HepG2 (cell line): Measurements from ENCODE around the gene HAO2. TPM values are rescaled to one million over a fixed set of nuclear protein-coding genes. Genes with fewer than 3 reads are reported as not detected.

Experiments
- ATF1 ChIP-seq: IDR thresholded peaks from 2 replicates; pipeline ENCODE4 v1.6.1; 2016; ENCODE audit warnings: mild to moderate bottlenecking, control low read depth
- BCL6 ChIP-seq: IDR thresholded peaks from 2 replicates; pipeline ENCODE4 v1.6.1; 2016; ENCODE audit warnings: missing genetic modification reagents, missing compliant biosample characterization
- ERF ChIP-seq: IDR thresholded peaks from 2 replicates; pipeline ENCODE4 v1.6.1; 2018; ENCODE audit warnings: missing biosample characterization, missing genetic modification reagents
- GLI4 ChIP-seq: sonication (generic); formaldehyde crosslinking; IDR thresholded peaks from 2 replicates; pipeline ENCODE4 v1.5.1; 2020; ENCODE audit warnings: missing genetic modification reagents, mild to moderate bottlenecking, moderate library complexity, borderline replicate concordance
- NFYC ChIP-seq: IDR thresholded peaks from 2 replicates; pipeline ENCODE4 v1.6.1; 2016; ENCODE audit warnings: missing genetic modification reagents, missing compliant biosample characterization
- PHF20 ChIP-seq: sonication (generic); formaldehyde crosslinking; IDR thresholded peaks from 2 replicates; pipeline ENCODE4 v1.5.0; 2020; ENCODE audit warnings: mild to moderate bottlenecking, missing genetic modification reagents
- RCOR2 ChIP-seq: IDR thresholded peaks from 2 replicates; pipeline ENCODE4 v1.6.1; 2016; ENCODE audit warnings: missing biosample characterization, missing genetic modification reagents
- RFX5 ChIP-seq: IDR thresholded peaks from 2 replicates; pipeline ENCODE4 v1.6.1; 2011; ENCODE audit warnings: low read depth, low read length, improper control_type of control experiment
- RORA ChIP-seq: sonication (generic); formaldehyde crosslinking; IDR thresholded peaks from 2 replicates; pipeline ENCODE4 v1.5.0; 2020; ENCODE audit warnings: mild to moderate bottlenecking, missing genetic modification reagents, moderate library complexity
- TMF1 ChIP-seq: sonication (generic); formaldehyde crosslinking; IDR thresholded peaks from 2 replicates; pipeline ENCODE4 v1.8.1; 2022; ENCODE audit warnings: low read depth, missing genetic modification reagents
- ZFP90 ChIP-seq: sonication (generic); formaldehyde crosslinking; IDR thresholded peaks from 2 replicates; pipeline ENCODE4 v1.8.0; 2022; ENCODE audit warnings: missing genetic modification reagents, mild to moderate bottlenecking, inconsistent platforms, borderline replicate concordance
- ZNF17 ChIP-seq: sonication (generic); formaldehyde crosslinking; IDR thresholded peaks from 2 replicates; pipeline ENCODE4 v1.5.0; 2020; ENCODE audit warnings: mild to moderate bottlenecking, missing genetic modification reagents
- ZNF432 ChIP-seq: sonication (generic); formaldehyde crosslinking; IDR thresholded peaks from 2 replicates; pipeline ENCODE4 v1.5.0; 2020; ENCODE audit warnings: missing genetic modification reagents, mild to moderate bottlenecking, borderline replicate concordance
- ZNF7 ChIP-seq: IDR thresholded peaks from 2 replicates; pipeline ENCODE4 v1.6.1; 2016; ENCODE audit warnings: missing biosample characterization, missing genetic modification reagents
- polyA plus RNA-seq, 8 experiments: library from polyadenylated mRNA; depleted of rRNA in 3 of 8; stranded (reverse) in 7 of 8; unstranded in 1 of 8; fragments of >200 nt; fragmentation: Illumina TruSeq in 4 of 8; extraction: Trizol in 4 of 8; gene quantifications; 2 replicates each; pipeline versions ENCODE4 v1.2.1 to v1.2.3, GENCODE V29; 2011 to 2016; ENCODE audit warnings: low read depth in 4 of 8, missing spikeins in 1 of 8, mixed read lengths in 1 of 8; ENCODE audit not compliant: insufficient read depth in 1 of 8
- total RNA-seq, 5 experiments: library from RNA; depleted of rRNA; stranded (reverse); fragments of >200 nt; fragmentation: Illumina TruSeq; extraction: Trizol; gene quantifications; 2 replicates each; pipeline ENCODE4 v1.2.3, GENCODE V29; 2016; ENCODE audit warnings: low read depth in 1 of 5
- TF ChIP-seq, protein P1 (sequence below), 2 experiments: sonication (generic) in 1 of 2; formaldehyde crosslinking in 1 of 2; IDR thresholded peaks; 2 replicates each; pipeline versions ENCODE4 v1.6.1 to v1.9.0; 2014 to 2022; ENCODE audit warnings: antibody characterized with exemption in 1 of 2, borderline replicate concordance in 1 of 2, inconsistent platforms in 1 of 2, low read depth in 1 of 2, missing genetic modification reagents in 1 of 2
- TF ChIP-seq, protein P2 (sequence below), 2 experiments: sonication (generic) in 1 of 2; formaldehyde crosslinking in 1 of 2; IDR thresholded peaks; 2 replicates each; pipeline versions ENCODE4 v1.4.0 to v1.6.1; 2016 to 2020; ENCODE audit warnings: borderline replicate concordance in 1 of 2, low read depth in 1 of 2, mild to moderate bottlenecking in 1 of 2, missing genetic modification reagents in 1 of 2
- TF ChIP-seq, protein P3 (sequence below): sonication (generic); formaldehyde crosslinking; conservative IDR thresholded peaks from 2 replicates; pipeline ENCODE4 v1.4.0; 2020; ENCODE audit warnings: missing genetic modification reagents

Gene HAO2
- total and polyA plus RNA-seq, 2 of the 13 experiments (the other 11 are each of a cell fraction or from before 2014, with no cell fraction given), result 0.05 to 0.09 TPM

DNA sequence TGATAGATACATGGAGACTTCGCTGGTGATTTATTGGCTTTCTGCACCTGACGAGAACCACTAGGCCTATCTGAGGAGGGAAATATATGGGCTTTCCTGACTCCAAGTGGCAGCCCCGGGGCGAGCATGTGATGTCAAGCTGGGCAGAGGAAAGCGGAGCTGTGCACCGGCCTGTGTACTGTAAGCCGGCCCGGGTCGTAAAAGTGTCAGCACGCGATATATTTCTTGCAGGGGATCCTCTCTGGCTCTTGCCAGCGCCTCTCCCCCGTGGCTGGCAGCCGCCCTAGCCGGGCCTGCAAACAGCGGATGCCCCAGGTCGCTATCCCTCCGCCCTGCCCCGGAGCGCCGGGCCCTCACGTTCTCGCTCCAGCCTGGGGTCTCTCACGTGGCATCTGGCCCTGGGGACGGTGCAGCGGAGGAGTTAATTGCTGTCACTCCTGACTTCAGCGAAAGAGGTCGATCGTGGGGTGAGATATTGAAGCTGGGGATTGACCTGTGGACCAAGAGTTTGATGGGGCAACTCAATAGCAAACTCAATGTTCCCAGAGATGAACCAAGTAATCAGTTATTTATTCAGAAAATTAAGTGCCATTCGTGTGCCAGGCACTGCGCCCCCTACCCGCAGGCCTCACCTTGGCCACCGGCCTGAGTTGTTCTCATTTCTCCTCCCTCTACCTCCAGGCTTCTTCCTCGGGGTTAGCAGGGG is 41.0 kb upstream of the HAO2 start (continued):
- TF ChIP-seq, protein P1, sequence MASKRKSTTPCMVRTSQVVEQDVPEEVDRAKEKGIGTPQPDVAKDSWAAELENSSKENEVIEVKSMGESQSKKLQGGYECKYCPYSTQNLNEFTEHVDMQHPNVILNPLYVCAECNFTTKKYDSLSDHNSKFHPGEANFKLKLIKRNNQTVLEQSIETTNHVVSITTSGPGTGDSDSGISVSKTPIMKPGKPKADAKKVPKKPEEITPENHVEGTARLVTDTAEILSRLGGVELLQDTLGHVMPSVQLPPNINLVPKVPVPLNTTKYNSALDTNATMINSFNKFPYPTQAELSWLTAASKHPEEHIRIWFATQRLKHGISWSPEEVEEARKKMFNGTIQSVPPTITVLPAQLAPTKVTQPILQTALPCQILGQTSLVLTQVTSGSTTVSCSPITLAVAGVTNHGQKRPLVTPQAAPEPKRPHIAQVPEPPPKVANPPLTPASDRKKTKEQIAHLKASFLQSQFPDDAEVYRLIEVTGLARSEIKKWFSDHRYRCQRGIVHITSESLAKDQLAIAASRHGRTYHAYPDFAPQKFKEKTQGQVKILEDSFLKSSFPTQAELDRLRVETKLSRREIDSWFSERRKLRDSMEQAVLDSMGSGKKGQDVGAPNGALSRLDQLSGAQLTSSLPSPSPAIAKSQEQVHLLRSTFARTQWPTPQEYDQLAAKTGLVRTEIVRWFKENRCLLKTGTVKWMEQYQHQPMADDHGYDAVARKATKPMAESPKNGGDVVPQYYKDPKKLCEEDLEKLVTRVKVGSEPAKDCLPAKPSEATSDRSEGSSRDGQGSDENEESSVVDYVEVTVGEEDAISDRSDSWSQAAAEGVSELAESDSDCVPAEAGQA (IDR thresholded peaks at IDR 0.05; ENCODE audit: low read depth), result no peak
- TF ChIP-seq, protein P1 (CRISPR knock-in tag; IDR thresholded peaks at IDR 0.05; ENCODE audit: borderline replicate concordance), result no peak
- peak; percentile 79; the same call in 1 of the 2 replicates for TF ChIP-seq GLI4 (CRISPR knock-in tag)
- TF ChIP-seq ERF, result no peak
- no peak for TF ChIP-seq ZFP90
- no peak for TF ChIP-seq ZNF17
- no peak for TF ChIP-seq NFYC (CRISPR knock-in tag)
- TF ChIP-seq RORA (CRISPR knock-in tag), result no peak
- no peak for TF ChIP-seq ATF1 (CRISPR knock-in tag)
- no peak for TF ChIP-seq RCOR2 (CRISPR knock-in tag)
- TF ChIP-seq PHF20, result no peak
- no peak for TF ChIP-seq ZNF7 (CRISPR knock-in tag)
- TF ChIP-seq, protein P2, sequence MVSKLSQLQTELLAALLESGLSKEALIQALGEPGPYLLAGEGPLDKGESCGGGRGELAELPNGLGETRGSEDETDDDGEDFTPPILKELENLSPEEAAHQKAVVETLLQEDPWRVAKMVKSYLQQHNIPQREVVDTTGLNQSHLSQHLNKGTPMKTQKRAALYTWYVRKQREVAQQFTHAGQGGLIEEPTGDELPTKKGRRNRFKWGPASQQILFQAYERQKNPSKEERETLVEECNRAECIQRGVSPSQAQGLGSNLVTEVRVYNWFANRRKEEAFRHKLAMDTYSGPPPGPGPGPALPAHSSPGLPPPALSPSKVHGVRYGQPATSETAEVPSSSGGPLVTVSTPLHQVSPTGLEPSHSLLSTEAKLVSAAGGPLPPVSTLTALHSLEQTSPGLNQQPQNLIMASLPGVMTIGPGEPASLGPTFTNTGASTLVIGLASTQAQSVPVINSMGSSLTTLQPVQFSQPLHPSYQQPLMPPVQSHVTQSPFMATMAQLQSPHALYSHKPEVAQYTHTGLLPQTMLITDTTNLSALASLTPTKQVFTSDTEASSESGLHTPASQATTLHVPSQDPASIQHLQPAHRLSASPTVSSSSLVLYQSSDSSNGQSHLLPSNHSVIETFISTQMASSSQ (IDR thresholded peaks at IDR 0.05; ENCODE audit: low read depth), result no peak
- TF ChIP-seq, protein P2 (CRISPR knock-in tag; IDR thresholded peaks at IDR 0.05; ENCODE audit: borderline replicate concordance), result no peak
- no peak for TF ChIP-seq TMF1
- no peak for TF ChIP-seq BCL6
- no peak for TF ChIP-seq ZNF432
- no peak for TF ChIP-seq RFX5
- TF ChIP-seq, protein P3, sequence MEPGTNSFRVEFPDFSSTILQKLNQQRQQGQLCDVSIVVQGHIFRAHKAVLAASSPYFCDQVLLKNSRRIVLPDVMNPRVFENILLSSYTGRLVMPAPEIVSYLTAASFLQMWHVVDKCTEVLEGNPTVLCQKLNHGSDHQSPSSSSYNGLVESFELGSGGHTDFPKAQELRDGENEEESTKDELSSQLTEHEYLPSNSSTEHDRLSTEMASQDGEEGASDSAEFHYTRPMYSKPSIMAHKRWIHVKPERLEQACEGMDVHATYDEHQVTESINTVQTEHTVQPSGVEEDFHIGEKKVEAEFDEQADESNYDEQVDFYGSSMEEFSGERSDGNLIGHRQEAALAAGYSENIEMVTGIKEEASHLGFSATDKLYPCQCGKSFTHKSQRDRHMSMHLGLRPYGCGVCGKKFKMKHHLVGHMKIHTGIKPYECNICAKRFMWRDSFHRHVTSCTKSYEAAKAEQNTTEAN (CRISPR knock-in tag), result no peak
